Measurements from ENCODE around the gene CMSS1. TPM values are rescaled to one million over a fixed set of nuclear protein-coding genes. Genes with fewer than 3 reads are reported as not detected.

Gene CMSS1
- polyA plus RNA-seq, 2 of the 4 experiments (the other 2 are of a cell fraction), result 61.1 to 62.9 TPM

DNA sequence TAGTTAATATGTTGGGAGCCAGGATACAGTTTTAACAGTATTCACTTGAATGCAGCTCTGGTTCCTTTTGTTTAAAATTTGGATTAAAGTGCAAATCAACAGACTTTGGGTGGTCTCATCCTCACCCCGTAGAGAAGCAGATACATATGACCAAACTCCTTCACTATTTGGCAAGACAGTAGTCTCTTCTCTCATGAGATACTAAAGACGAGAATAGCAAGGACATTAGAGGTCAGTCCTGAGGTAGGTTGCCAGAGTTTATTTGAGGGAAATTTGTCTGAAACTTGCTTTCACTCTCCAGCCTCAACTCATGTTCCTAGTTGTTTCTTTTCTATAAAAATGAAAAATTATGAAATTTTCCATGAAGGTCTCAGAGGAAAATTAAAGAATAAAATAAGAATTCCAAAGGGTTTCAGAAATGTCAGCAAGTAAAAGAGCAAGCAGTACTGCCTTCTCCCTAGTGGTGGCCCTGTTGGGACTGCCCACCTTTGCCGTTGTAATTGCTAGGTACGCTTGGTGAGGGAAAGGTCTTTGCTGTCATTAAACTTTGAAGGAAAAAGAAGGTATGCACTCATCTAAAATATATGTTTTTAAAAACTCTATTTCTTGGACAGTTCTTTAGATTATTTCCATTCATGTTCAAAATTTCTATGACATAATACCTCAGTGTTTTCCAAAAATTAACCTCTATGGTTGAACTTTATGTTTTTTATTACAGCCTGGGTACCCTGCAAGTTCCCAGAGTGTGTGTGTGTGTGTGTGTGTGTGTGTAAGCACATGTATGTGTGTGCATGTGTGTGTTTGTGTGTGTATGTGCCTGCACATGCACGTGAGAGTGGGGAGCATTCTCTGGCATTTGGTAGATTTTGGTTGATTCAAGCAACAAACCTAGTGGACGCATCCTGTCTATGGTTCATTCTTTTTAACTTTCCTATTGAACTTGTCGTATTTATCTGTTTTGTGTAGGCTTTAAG, 111.4 kb downstream of the CMSS1 start:
- TF ChIP-seq, protein P1, sequence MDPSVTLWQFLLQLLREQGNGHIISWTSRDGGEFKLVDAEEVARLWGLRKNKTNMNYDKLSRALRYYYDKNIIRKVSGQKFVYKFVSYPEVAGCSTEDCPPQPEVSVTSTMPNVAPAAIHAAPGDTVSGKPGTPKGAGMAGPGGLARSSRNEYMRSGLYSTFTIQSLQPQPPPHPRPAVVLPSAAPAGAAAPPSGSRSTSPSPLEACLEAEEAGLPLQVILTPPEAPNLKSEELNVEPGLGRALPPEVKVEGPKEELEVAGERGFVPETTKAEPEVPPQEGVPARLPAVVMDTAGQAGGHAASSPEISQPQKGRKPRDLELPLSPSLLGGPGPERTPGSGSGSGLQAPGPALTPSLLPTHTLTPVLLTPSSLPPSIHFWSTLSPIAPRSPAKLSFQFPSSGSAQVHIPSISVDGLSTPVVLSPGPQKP (IDR thresholded peaks at IDR 0.05; ENCODE audit: low read depth, low read length), result no peak
- TF ChIP-seq CHD4 (IDR thresholded peaks at IDR 0.05; ENCODE audit: borderline replicate concordance) (no peak), NFE2L2 (conservative IDR thresholded peaks at IDR 0.05; ENCODE audit: low read length) (no peak), ZNF302 (CRISPR knock-in tag; IDR thresholded peaks at IDR 0.05) (no peak), HOXB13 (CRISPR knock-in tag; IDR thresholded peaks at IDR 0.05; ENCODE audit: low read depth) (no peak), ZC3H11A (IDR thresholded peaks at IDR 0.05) (no peak), HEYL (CRISPR knock-in tag; IDR thresholded peaks at IDR 0.05) (no peak), PHF8 (IDR thresholded peaks at IDR 0.05; ENCODE audit: borderline replicate concordance, low read depth) (no peak), JUN (IDR thresholded peaks at IDR 0.05) (no peak), HOXB5 (CRISPR knock-in tag; IDR thresholded peaks at IDR 0.05) (no peak), KDM1A (IDR thresholded peaks at IDR 0.05; ENCODE audit: low read depth) (no peak), CBX2 (IDR thresholded peaks at IDR 0.05; ENCODE audit: borderline replicate concordance, low read depth) (no peak), FOSL2 (IDR thresholded peaks at IDR 0.05) (no peak), FOSL2 (CRISPR knock-in tag; IDR thresholded peaks at IDR 0.05) (no peak), NPAS2 (CRISPR knock-in tag; IDR thresholded peaks at IDR 0.05; ENCODE audit: borderline replicate concordance) (no peak), ESRRA (IDR thresholded peaks at IDR 0.05; ENCODE audit: borderline replicate concordance, low read length) (no peak)
- TF ChIP-seq, protein P2, sequence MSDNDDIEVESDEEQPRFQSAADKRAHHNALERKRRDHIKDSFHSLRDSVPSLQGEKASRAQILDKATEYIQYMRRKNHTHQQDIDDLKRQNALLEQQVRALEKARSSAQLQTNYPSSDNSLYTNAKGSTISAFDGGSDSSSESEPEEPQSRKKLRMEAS (IDR thresholded peaks at IDR 0.05), result no peak
- TF ChIP-seq, protein P3, sequence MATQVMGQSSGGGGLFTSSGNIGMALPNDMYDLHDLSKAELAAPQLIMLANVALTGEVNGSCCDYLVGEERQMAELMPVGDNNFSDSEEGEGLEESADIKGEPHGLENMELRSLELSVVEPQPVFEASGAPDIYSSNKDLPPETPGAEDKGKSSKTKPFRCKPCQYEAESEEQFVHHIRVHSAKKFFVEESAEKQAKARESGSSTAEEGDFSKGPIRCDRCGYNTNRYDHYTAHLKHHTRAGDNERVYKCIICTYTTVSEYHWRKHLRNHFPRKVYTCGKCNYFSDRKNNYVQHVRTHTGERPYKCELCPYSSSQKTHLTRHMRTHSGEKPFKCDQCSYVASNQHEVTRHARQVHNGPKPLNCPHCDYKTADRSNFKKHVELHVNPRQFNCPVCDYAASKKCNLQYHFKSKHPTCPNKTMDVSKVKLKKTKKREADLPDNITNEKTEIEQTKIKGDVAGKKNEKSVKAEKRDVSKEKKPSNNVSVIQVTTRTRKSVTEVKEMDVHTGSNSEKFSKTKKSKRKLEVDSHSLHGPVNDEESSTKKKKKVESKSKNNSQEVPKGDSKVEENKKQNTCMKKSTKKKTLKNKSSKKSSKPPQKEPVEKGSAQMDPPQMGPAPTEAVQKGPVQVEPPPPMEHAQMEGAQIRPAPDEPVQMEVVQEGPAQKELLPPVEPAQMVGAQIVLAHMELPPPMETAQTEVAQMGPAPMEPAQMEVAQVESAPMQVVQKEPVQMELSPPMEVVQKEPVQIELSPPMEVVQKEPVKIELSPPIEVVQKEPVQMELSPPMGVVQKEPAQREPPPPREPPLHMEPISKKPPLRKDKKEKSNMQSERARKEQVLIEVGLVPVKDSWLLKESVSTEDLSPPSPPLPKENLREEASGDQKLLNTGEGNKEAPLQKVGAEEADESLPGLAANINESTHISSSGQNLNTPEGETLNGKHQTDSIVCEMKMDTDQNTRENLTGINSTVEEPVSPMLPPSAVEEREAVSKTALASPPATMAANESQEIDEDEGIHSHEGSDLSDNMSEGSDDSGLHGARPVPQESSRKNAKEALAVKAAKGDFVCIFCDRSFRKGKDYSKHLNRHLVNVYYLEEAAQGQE (IDR thresholded peaks at IDR 0.05), result no peak
- TF ChIP-seq, protein P4, sequence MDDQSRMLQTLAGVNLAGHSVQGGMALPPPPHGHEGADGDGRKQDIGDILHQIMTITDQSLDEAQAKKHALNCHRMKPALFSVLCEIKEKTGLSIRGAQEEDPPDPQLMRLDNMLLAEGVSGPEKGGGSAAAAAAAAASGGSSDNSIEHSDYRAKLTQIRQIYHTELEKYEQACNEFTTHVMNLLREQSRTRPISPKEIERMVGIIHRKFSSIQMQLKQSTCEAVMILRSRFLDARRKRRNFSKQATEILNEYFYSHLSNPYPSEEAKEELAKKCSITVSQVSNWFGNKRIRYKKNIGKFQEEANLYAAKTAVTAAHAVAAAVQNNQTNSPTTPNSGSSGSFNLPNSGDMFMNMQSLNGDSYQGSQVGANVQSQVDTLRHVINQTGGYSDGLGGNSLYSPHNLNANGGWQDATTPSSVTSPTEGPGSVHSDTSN (IDR thresholded peaks at IDR 0.05), result no peak
- TF ChIP-seq, protein P5, sequence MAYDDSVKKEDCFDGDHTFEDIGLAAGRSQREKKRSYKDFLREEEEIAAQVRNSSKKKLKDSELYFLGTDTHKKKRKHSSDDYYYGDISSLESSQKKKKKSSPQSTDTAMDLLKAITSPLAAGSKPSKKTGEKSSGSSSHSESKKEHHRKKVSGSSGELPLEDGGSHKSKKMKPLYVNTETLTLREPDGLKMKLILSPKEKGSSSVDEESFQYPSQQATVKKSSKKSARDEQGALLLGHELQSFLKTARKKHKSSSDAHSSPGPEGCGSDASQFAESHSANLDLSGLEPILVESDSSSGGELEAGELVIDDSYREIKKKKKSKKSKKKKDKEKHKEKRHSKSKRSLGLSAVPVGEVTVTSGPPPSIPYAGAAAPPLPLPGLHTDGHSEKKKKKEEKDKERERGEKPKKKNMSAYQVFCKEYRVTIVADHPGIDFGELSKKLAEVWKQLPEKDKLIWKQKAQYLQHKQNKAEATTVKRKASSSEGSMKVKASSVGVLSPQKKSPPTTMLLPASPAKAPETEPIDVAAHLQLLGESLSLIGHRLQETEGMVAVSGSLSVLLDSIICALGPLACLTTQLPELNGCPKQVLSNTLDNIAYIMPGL (CRISPR knock-in tag; IDR thresholded peaks at IDR 0.05; ENCODE audit: borderline replicate concordance), result no peak

More for the DNA sequence above, 111.4 kb downstream of the CMSS1 start:
- CTCF ChIA-PET, result interaction anchor here (1.7 kb wide), 1 partner anchor 12 kb away, joined by 3 read pairs; no protein-coding TSS in a partner anchor
- peaks cover 15% of the 10 kb centered on the region; the same call in 2 of the 3 replicates for H3K4me1 ChIP-seq
- FAIRE-seq, result no peak
- H3K4me3 ChIP-seq, result no peak overlapping the region
- 84% methylated on average over 7 of the region's 7 CpGs for WGBS (ENCODE audit: missing lambda C conversion rate)
- no peak overlapping the region for H3K27ac ChIP-seq
- no peak for ATAC-seq
- H3K4me2 ChIP-seq, result no peak overlapping the region
- no peaks in the 10 kb centered on the region for H3K9me3 ChIP-seq
- DNase-seq (ENCODE audit: low read depth in 1 of 2, low spot score in 1 of 2), result no peak
- POLR2A ChIA-PET, result no interaction called here

Data from A549 (cell line).